H1 (cell line): ENCODE results near the gene CIB4. TPM values are rescaled to one million over a fixed set of nuclear protein-coding genes. Genes with fewer than 3 reads are reported as not detected.

Experiments
- CTCF ChIA-PET: fragments of 300-600 bp; sonication (Branson Sonifier 250); formaldehyde crosslinking; loops from one replicate; lab custom pipeline; 2021; ENCODE audit not compliant: partially characterized antibody; lab: Charles Lee
- POLR2A ChIA-PET: fragments of 300-600 bp; sonication (Branson Sonifier 250); formaldehyde crosslinking; loops from one replicate; lab custom pipeline; 2021; ENCODE audit warnings: inconsistent platforms; ENCODE audit not compliant: partially characterized antibody; lab: Charles Lee
- DNase-seq, 2 experiments: peaks; one replicate each; pipeline versions ENCODE4 v3.0.0 to v3.0.0-alpha.2; 2010 to 2022; ENCODE audit warnings: low spot score in 2 of 2, low read depth in 1 of 2, mixed read lengths in 1 of 2
- FAIRE-seq: peaks from 2 replicates; lab custom pipeline; 2011; peaks lifted over from hg19 to GRCh38; lab: Jason Lieb, UNC
- H2AFZ ChIP-seq: 2 replicates; pipeline ENCODE4 v1.8.1; 2012; ENCODE audit warnings: low read length, inconsistent platforms
- H2AK5ac ChIP-seq: 2 replicates; pipeline ENCODE4 v1.6.1; 2013; ENCODE audit warnings: low read depth, low read length
- H2BK120ac ChIP-seq: replicated peaks from 2 replicates; pipeline ENCODE3; 2013; ENCODE audit warnings: low read depth, low read length, inconsistent platforms
- H2BK12ac ChIP-seq: 2 replicates; pipeline ENCODE4 v1.6.1; 2013; ENCODE audit warnings: low read depth, low read length
- H2BK15ac ChIP-seq: 2 replicates; pipeline ENCODE4 v1.6.1; 2013; ENCODE audit warnings: low read length
- H2BK20ac ChIP-seq: 2 replicates; pipeline ENCODE4 v1.6.1; 2013; ENCODE audit warnings: low read length
- H2BK5ac ChIP-seq: 2 replicates; pipeline ENCODE4 v1.6.1; 2013; ENCODE audit warnings: low read depth, low read length
- H3K14ac ChIP-seq: 2 replicates; pipeline ENCODE4 v1.6.1; 2013; ENCODE audit warnings: inconsistent platforms; ENCODE audit not compliant: insufficient read length
- H3K18ac ChIP-seq: 2 replicates; pipeline ENCODE4 v1.6.1; 2013; ENCODE audit warnings: low read length; ENCODE audit errors: extremely low read depth
- H3K23ac ChIP-seq: 2 replicates; pipeline ENCODE4 v1.6.1; 2013; ENCODE audit warnings: inconsistent platforms; ENCODE audit not compliant: insufficient read length
- H3K23me2 ChIP-seq: 2 replicates; pipeline ENCODE4 v1.6.1; 2013; ENCODE audit warnings: low read depth, low read length
- H3K27ac ChIP-seq: 2 replicates; pipeline ENCODE4 v1.6.1; 2011; ENCODE audit warnings: low read depth, low read length, inconsistent platforms
- H3K27me3 ChIP-seq, 4 experiments: replicated peaks in 1 of 4; 1 replicate in 1 of 4; 2 replicates in 3 of 4; pipeline versions ENCODE4 v1.6.1 to v1.8.1; 2011 to 2013; ENCODE audit warnings: low read length in 3 of 4, mild to moderate bottlenecking in 3 of 4, inconsistent platforms in 2 of 4, mixed read lengths in 2 of 4, moderate library complexity in 1 of 4; ENCODE audit not compliant: control insufficient read depth in 3 of 4, insufficient read depth in 3 of 4; ENCODE audit errors: extremely low read depth in 1 of 4
- H3K36me3 ChIP-seq, 4 experiments: 2 replicates each; pipeline versions ENCODE4 v1.6.1 to v1.8.1; 2011 to 2013; ENCODE audit warnings: mild to moderate bottlenecking in 4 of 4, low read length in 3 of 4, moderate library complexity in 2 of 4, control low read depth in 1 of 4, inconsistent platforms in 1 of 4; ENCODE audit not compliant: insufficient read depth in 4 of 4, control insufficient read depth in 2 of 4
- H3K4ac ChIP-seq: replicated peaks from 2 replicates; pipeline ENCODE3; 2013; ENCODE audit warnings: low read length, low read depth, mixed read lengths, inconsistent platforms; ENCODE audit not compliant: insufficient read length
- H3K4me1 ChIP-seq, 4 experiments: replicated peaks in 1 of 4; 1 replicate in 1 of 4; 2 replicates in 3 of 4; pipeline versions ENCODE4 v1.6.1 to v1.8.1; 2011 to 2013; ENCODE audit warnings: low read length in 3 of 4, inconsistent platforms in 2 of 4, mixed read lengths in 1 of 4; ENCODE audit not compliant: insufficient read depth in 4 of 4, control insufficient read depth in 3 of 4
- H3K4me2 ChIP-seq, 2 experiments: 2 replicates each; pipeline versions ENCODE4 v1.6.1 to v1.8.1; 2011 to 2013; ENCODE audit warnings: low read depth in 2 of 2, low read length in 2 of 2, control low read depth in 1 of 2, inconsistent platforms in 1 of 2, mild to moderate bottlenecking in 1 of 2; ENCODE audit not compliant: insufficient read depth in 1 of 2
- H3K4me3 ChIP-seq, 4 experiments: fragments of 200-600, 300-600 bp in 1 of 4; sonication (generic), shearing (Covaris generic), sonication (Bioruptor Twin) in 1 of 4; 2 replicates each; pipeline versions ENCODE4 v1.5.1 to v1.8.1; 2011 to 2016; ENCODE audit warnings: low read length in 4 of 4, low read depth in 3 of 4, control low read depth in 2 of 4, inconsistent platforms in 2 of 4, mild to moderate bottlenecking in 2 of 4, mixed read lengths in 1 of 4, moderate library complexity in 1 of 4; ENCODE audit not compliant: insufficient read depth in 2 of 4; ENCODE audit errors: extremely low read depth in 1 of 4
- H3K56ac ChIP-seq: replicated peaks from 2 replicates; pipeline ENCODE3; 2013; ENCODE audit warnings: low read depth, mild to moderate bottlenecking, mixed read lengths, low read length, inconsistent platforms; ENCODE audit not compliant: insufficient read length
- H3K79me1 ChIP-seq: 2 replicates; pipeline ENCODE4 v1.6.1; 2013; ENCODE audit warnings: low read depth, low read length, control low read depth
- H3K79me2 ChIP-seq, 2 experiments: 2 replicates each; pipeline versions ENCODE4 v1.6.1 to v1.8.1; 2012 to 2013; ENCODE audit warnings: low read length in 2 of 2, mild to moderate bottlenecking in 2 of 2, inconsistent platforms in 1 of 2; ENCODE audit not compliant: insufficient read depth in 2 of 2, control insufficient read depth in 1 of 2
- H3K9ac ChIP-seq, 4 experiments: replicated peaks in 1 of 4; 1 replicate in 1 of 4; 2 replicates in 3 of 4; pipeline versions ENCODE4 v1.6.1 to v1.8.1; 2011 to 2013; ENCODE audit warnings: low read depth in 3 of 4, low read length in 3 of 4, control low read depth in 2 of 4, mild to moderate bottlenecking in 2 of 4, moderate library complexity in 2 of 4, inconsistent platforms in 1 of 4; ENCODE audit errors: extremely low read depth in 1 of 4
- H3K9me3 ChIP-seq, 2 experiments: 2 replicates each; pipeline versions ENCODE4 v1.6.1 to v1.8.1; 2012 to 2013; ENCODE audit warnings: mild to moderate bottlenecking in 2 of 2, moderate library complexity in 2 of 2, control low read depth in 1 of 2, inconsistent platforms in 1 of 2, low read depth in 1 of 2, low read length in 1 of 2, mixed read lengths in 1 of 2; ENCODE audit not compliant: insufficient read depth in 2 of 2
- H4K20me1 ChIP-seq, 2 experiments: replicated peaks in 1 of 2; 2 replicates each; pipeline versions ENCODE3 to v1.8.1; 2011 to 2013; ENCODE audit warnings: inconsistent platforms in 2 of 2, low read length in 2 of 2, mild to moderate bottlenecking in 1 of 2; ENCODE audit not compliant: insufficient read depth in 2 of 2, control insufficient read depth in 1 of 2
- H4K5ac ChIP-seq: 2 replicates; pipeline ENCODE4 v1.6.1; 2013; ENCODE audit warnings: low read length, low read depth, mixed read lengths, inconsistent platforms; ENCODE audit not compliant: insufficient read length
- H4K8ac ChIP-seq: 2 replicates; pipeline ENCODE4 v1.8.0; 2013; ENCODE audit warnings: mild to moderate bottlenecking, moderate library complexity, low read length, inconsistent platforms; ENCODE audit not compliant: insufficient read depth; ENCODE audit errors: extremely low read depth
- H4K91ac ChIP-seq: replicated peaks from 2 replicates; pipeline ENCODE3; 2013; ENCODE audit warnings: low read length, mixed read lengths, inconsistent platforms; ENCODE audit not compliant: insufficient read length
- CBX8 ChIP-seq: fragments of 300-800, 300-1000 bp; sonication (generic); IDR thresholded peaks from 2 replicates; pipeline ENCODE4 v1.7.1; 2016; ENCODE audit warnings: low read depth, low read length, borderline replicate concordance
- EP300 ChIP-seq, 2 experiments: IDR thresholded peaks; 1 replicate in 1 of 2; 2 replicates in 1 of 2; pipeline ENCODE4 v1.6.1; 2011 to 2012; ENCODE audit warnings: low read depth in 2 of 2, low read length in 2 of 2, mild to moderate bottlenecking in 2 of 2, borderline replicate concordance in 1 of 2, inconsistent platforms in 1 of 2, moderate library complexity in 1 of 2
- EZH2 ChIP-seq: fragments of 200-600 bp; sonication (generic); IDR thresholded peaks from 2 replicates; pipeline ENCODE4 v1.7.1; 2012; ENCODE audit warnings: low read depth, mild to moderate bottlenecking, moderate library complexity, low read length, inconsistent platforms; ENCODE audit not compliant: severe bottlenecking
- JUN ChIP-seq: IDR thresholded peaks from 2 replicates; pipeline ENCODE4 v1.6.1; 2011; ENCODE audit warnings: low read depth, mild to moderate bottlenecking, improper control_type of control experiment, low read length
- JUND ChIP-seq: IDR thresholded peaks from 2 replicates; pipeline ENCODE4 v1.6.1; 2011; ENCODE audit warnings: mild to moderate bottlenecking, improper control_type of control experiment, low read length
- RAD21 ChIP-seq, 2 experiments: IDR thresholded peaks in 1 of 2; conservative IDR thresholded peaks in 1 of 2; 2 replicates each; pipeline ENCODE4 v1.6.1; 2011; ENCODE audit warnings: low read depth in 2 of 2, low read length in 2 of 2, improper control_type of control experiment in 1 of 2, inconsistent platforms in 1 of 2, mild to moderate bottlenecking in 1 of 2, moderate library complexity in 1 of 2
- SIRT6 ChIP-seq: IDR thresholded peaks from one replicate; pipeline ENCODE4 v1.7.1; 2012; ENCODE audit warnings: low read length, inconsistent platforms
- TAF1 ChIP-seq: IDR thresholded peaks from 2 replicates; pipeline ENCODE4 v1.6.1; 2011; ENCODE audit warnings: mild to moderate bottlenecking, low read depth, low read length
- TBP ChIP-seq: IDR thresholded peaks from 2 replicates; pipeline ENCODE4 v1.6.1; 2011; ENCODE audit warnings: low read depth, low read length, improper control_type of control experiment
- WGBS, 2 experiments: shearing (Covaris generic) in 1 of 2; methylation state at CpG; one replicate each; pipeline versions ENCODE4 v1.1.6 to v1.1.7; 2013 to 2015; ENCODE audit warnings: low lambda C conversion rate in 2 of 2, mixed read lengths in 2 of 2, inconsistent platforms in 1 of 2, low coverage in 1 of 2, missing lambda C conversion rate in 1 of 2; ENCODE audit not compliant: insufficient replicate concordance in 2 of 2, insufficient coverage in 1 of 2, insufficient read length in 1 of 2; ENCODE audit errors: extremely low coverage in 1 of 2, missing lambda C conversion rate in 1 of 2; 5-methylcytosine and 5-hydroxymethylcytosine counted together
- polyA plus RNA-seq, 7 experiments: library from polyadenylated mRNA; depleted of rRNA in 3 of 7; stranded (reverse) in 5 of 7; unstranded in 2 of 7; fragments of >200 nt in 5 of 7; fragments of 200-250 nt in 2 of 7; gene quantifications; 1 replicate in 5 of 7; 2 replicates in 1 of 7; 4 replicates in 1 of 7; pipeline versions ENCODE4 v1.2.1 to v1.2.3, GENCODE V29; 2011 to 2013; ENCODE audit warnings: missing spikeins in 2 of 7, mixed read lengths in 2 of 7
- total RNA-seq: library from RNA; stranded (reverse); fragmentation: NEBNext Ultra II Directional; extraction: Animal tissue kit (Norgen Biotek cat#: 25700); gene quantifications from 2 replicates; pipeline ENCODE4 v1.2.1, GENCODE V29; 2021

Gene CIB4
- total and polyA plus RNA-seq, 2 of the 8 experiments (the other 6 are each of a cell fraction or from before 2014, with no cell fraction given), result not detected

DNA sequence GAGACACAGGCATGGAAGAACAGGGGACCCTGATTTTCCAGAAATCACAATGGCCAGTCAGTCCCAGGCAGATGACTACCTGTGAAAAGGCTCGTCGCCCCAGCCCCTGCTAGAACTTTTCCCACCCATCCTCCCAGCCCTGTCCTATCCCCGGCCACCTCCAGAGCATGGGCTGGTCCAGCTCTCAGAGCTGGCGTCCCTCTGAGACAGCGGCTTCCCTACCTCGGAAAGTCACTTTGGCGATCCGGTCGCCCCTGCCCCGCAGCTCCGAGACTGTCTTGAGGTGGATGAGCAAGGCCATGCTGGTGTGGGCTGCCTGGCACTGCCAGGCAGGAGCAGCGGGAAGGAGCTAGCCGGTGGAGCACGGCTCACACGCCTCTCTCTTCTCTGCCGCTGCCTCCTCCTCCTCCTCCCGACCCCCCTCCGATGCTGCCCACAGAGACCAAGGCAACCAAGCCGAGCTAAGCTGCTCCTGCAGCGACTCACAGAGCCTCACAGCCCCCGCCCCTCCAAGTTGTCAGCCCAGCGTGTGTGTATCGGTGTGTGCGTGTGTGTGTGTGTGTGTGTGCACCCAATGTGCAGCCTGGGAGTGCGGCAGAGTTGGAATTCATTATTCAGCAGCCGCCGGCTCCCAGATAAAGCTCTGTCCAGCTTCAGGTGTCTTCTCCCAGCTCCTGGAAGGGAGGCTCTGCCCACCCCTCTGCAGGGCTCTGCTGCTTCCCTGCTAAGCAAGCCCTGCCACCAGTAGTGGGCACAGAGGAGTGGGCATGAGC lies 82.7 kb downstream of the CIB4 start:
- POLR2A ChIA-PET, result interaction anchor here (0.8 to 1.2 kb wide), 3 partner anchors 17 to 457 kb away, joined by 3 read pairs; no protein-coding TSS in a partner anchor
- CTCF ChIA-PET, result interaction anchor here (1.0 to 11.9 kb wide), 11 partner anchors 9 to 190 kb away, joined by 3 to 159 read pairs (median 6); no protein-coding TSS in a partner anchor
- Histone ChIP-seq H3K4me2 (peak overlapping the region in 1 of 2 experiments; percentile 25; a peak in 2 of 4 replicates), H4K91ac (no peak overlapping the region), H2BK5ac (no peak overlapping the region), H2BK12ac (no peak overlapping the region)
- TF ChIP-seq SIRT6 (no peak), CBX8 (no peak), JUND (no peak), JUN (no peak), RAD21 (IDR thresholded peaks at IDR 0.05 in 1 of 2, conservative IDR thresholded peaks at IDR 0.05 in 1 of 2; ENCODE audit: low read depth in 2 of 2, low read length in 2 of 2) (no peak), TBP (no peak), EP300 (IDR thresholded peaks at IDR 0.05; ENCODE audit: borderline replicate concordance in 1 of 2, low read depth in 2 of 2, low read length in 2 of 2) (no peak), TAF1 (no peak), EZH2 (no peak)
- TF ChIP-seq, all 59 proteins: peak for 0
- H3K23me2 ChIP-seq, result no peaks in the 10 kb centered on the region; the same call in 1 of the 2 replicates
- no peaks in the 10 kb centered on the region for H3K9me3 ChIP-seq
- no peak overlapping the region for H4K5ac ChIP-seq
- no peaks in the 10 kb centered on the region for H4K20me1 ChIP-seq
- H2BK20ac ChIP-seq, result no peak overlapping the region
- no peak overlapping the region for H3K14ac ChIP-seq
- FAIRE-seq, result no peak
- no peak overlapping the region for H3K4me3 ChIP-seq
- peaks cover 0 to 20% (median 10%) of the 10 kb centered on the region in 4 experiments; a peak in 5 of 7 replicates for H3K27me3 ChIP-seq
- no peaks in the 10 kb centered on the region for H3K79me2 ChIP-seq
- H3K56ac ChIP-seq, result no peak overlapping the region
- no peaks in the 10 kb centered on the region; the same call in 1 of the 2 replicates for H3K79me1 ChIP-seq
- H3K4ac ChIP-seq, result no peak overlapping the region
- no peaks in the 10 kb centered on the region for H3K36me3 ChIP-seq
- no peak overlapping the region for H3K27ac ChIP-seq
- H3K18ac ChIP-seq, result no peak overlapping the region; the same call in 1 of the 2 replicates
- no peak overlapping the region for H2BK15ac ChIP-seq
- WGBS, 2 experiments, result 72% methylated on average over 26 of the region's 27 CpGs; no CpG with 5 or more reads in 1 of the 2 experiments
- no peak overlapping the region for H3K9ac ChIP-seq
- no peak overlapping the region for H3K23ac ChIP-seq
- no peak for DNase-seq
- H2AFZ ChIP-seq, result no peak overlapping the region
- no peak overlapping the region; the same call in 1 of the 2 replicates for H4K8ac ChIP-seq
- no peak overlapping the region for H2AK5ac ChIP-seq
- peaks cover 0 to 24% (median 11%) of the 10 kb centered on the region in 4 experiments; a peak in 6 of 7 replicates for H3K4me1 ChIP-seq
- no peak overlapping the region for H2BK120ac ChIP-seq
